Fibroblast of gingiva (primary cell): ENCODE results near the gene DCAF15.
"Not testable (repeated sequence)": the region's sequence is repeated elsewhere in the genome, so short reads cannot be mapped to it uniquely, and the experiment has no call there.

ENCODE experiments used
- DNase-seq: peaks from one replicate; pipeline ENCODE4 v3.0.0-alpha.2; 2011; ENCODE audit warnings: low read depth

The DCAF15 gene

DNA sequence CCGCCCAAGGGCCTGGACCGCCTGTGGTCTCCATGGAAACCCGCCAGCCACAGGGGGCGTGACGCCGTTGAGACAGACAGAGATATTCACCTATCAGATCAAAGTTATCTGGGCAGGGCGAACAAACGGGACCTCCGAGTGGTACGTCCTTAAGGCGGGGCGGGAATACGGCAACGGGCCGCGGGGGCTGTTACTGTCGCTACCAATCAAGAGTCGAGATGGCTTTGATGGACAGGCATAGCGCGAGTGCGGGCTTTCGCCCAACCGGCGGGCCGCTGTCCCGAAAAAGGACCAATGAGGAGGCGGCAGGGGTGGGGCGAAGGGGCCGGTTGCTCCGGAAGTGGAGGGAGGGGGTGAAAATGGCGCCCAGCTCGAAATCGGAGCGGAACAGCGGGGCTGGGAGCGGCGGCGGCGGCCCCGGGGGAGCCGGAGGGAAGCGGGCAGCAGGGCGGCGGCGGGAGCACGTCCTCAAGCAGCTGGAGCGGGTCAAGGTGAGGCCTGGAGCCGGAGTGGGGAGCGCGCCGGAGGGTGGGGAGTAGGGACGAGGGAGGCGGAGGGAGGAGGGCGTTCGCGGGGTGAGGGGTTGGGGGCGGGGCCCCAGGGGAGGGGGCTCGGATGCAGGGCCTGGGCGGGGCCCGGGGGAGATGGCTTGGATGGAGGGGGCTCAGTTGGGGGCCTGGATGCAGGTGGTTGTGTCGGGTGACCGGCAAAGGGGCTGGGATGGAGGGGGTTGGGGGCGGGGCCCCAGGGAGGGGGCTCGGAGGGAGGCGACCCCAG is at the start of gene DCAF15:
TSS of gene DCAF15 (plus strand) at position 356 of the 777 bp plus-strand sequence. CDS start at position 360, 4 bp downstream.
- DNase-seq, result peak; percentile 100

- no peak for DNase-seq
These were observed 49.2 kb upstream of the DCAF15 start for GRCh38 chr19:13902993-13903555.

- DNase-seq, result peak; percentile 76
These were observed 46.4 kb upstream of the DCAF15 start, which contains the start of the genes BRME1 and CC2D1A for GRCh38 chr19:13905634-13906520. Gene BRME1 (minus strand): TSS chr19:13906117. CDS start chr19:13904892, 1,225 bp downstream. Gene CC2D1A (plus strand): TSS chr19:13906201. CDS start chr19:13906442, 241 bp downstream.

- no peak for DNase-seq
These were observed 45.8 kb upstream of the DCAF15 start for GRCh38 chr19:13906521-13906904.

GRCh38 chr19:13906910-13907309 is 45.4 kb upstream of the DCAF15 start:
- DNase-seq, result no peak

- DNase-seq, result no peak
These were observed 43.6 kb upstream of the DCAF15 start for GRCh38 chr19:13908674-13909073.

- no peak for DNase-seq
These were observed 42.9 kb upstream of the DCAF15 start for GRCh38 chr19:13909430-13909829.

GRCh38 chr19:13913352-13913751 is 39.0 kb upstream of the DCAF15 start:
- DNase-seq, result no peak

- no peak for DNase-seq
These were observed 37.5 kb upstream of the DCAF15 start for GRCh38 chr19:13914777-13915176.

DNA sequence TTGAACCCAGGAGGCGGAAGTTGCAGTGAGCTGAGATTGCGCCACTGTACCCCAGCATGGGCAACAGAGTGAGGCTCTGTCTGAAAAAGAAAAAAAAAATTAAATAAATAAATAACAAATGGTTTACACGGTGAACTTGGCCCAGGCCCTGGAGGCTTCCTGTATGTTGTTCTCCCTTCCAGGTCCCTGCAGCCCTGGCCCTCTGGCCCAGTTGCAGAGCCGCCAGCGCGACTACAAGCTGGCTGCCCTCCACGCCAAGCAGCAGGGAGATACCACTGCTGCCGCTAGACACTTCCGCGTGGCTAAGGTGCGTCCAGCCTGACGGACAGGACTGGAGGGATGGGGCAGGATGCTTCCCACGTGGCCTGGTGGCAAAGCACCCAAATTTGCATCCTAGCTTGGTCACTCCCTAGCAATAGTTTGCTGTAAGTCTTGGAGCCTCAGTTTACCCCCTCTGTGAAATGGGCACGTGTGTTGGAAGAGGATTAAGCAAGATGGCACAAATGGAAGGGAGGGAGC is 34.4 kb upstream of the DCAF15 start:
- DNase-seq, result no peak

DNA sequence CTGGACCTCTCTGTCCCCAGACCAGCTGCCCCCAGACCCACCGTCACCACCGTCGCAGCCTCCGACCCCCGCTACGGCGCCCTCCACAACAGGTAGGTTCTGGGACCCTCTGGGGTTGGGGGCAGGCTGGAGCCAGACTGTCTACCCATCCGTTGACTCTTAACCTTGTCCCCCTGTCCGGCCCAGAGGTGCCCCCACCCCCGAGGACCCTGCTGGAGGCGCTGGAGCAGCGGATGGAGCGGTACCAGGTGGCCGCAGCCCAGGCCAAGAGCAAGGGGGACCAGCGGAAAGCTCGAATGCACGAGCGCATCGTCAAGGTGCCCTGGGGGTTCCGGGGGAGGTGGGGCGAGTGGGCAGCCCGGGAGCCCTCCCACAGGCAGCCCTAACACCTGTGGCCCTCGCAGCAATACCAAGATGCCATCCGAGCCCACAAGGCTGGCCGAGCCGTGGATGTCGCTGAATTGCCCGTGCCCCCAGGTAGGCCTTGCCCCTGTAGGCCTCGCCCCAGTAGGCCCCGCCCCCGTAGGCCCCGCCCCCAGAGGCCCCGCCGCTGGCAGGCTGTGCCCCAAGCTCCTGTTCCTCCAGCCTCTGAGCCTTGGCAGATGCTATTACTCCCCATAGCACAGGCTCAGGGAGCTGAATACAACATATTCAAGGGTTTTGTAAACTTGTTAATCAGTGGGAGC is 33.4 kb upstream of the DCAF15 start:
- DNase-seq, result no peak

GRCh38 chr19:13920524-13920923 is 31.8 kb upstream of the DCAF15 start:
- no peak for DNase-seq

- DNase-seq, result peak; percentile 55
These were observed 31.2 kb upstream of the DCAF15 start for GRCh38 chr19:13920940-13921747.

DNA sequence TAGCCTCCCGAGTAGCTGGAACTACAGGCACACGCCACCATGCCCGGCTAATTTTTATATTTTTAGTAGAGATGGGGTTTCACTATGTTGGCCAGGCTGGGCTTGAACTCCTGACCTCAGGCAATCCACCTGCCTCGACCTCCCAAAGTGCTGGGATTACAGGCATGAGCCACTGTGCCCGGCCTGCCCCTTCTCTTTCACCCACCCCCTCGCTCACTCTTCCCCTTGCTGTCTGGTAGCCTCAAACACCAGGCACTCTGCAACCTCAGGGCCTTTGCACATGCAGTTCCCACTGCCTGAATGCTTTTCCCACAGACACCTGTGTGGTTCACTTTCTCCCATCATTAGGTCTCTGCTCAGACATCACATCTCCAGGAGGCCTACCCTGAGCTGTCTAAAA is 30.2 kb upstream of the DCAF15 start:
- not testable (repeated sequence) for DNase-seq

DNA sequence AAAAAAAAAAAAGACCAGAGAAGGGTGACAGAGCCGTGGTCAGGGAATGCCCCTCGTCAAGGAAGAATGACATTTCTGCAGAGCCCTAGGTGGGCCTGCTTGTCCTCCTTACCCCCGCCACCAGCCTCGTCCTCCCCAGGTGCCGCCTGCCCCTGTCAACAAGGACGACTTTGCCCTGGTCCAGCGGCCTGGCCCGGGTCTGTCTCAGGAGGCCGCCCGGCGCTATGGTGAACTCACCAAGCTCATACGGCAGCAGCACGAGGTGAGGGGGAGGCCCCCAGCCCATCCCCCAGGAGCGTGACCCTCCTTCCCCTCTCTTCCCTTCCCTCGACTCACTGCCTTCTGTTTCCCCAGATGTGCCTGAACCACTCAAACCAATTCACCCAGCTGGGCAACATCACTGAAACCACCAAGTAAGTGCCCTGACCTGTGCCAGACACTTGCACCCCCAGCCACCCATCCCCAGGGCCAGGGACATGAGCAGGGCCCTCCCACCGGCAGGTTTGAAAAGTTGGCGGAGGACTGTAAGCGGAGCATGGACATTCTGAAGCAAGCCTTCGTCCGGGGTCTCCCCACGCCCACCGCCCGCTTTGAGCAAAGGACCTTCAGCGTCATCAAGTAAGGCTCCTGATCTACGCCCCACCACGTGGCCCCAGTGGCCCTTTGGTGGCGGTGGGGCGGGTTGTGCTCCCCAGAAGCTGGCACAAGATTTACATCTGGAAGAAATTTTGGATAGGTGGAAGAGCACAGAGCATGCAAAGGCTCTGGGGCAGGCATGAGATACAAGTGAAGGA is 28.9 kb upstream of the DCAF15 start:
- DNase-seq, result no peak

GRCh38 chr19:13926010-13926409 is 26.3 kb upstream of the DCAF15 start:
- DNase-seq, result no peak

GRCh38 chr19:13926715-13927114 is 25.6 kb upstream of the DCAF15 start:
- no peak for DNase-seq

GRCh38 chr19:13929340-13929739 is 23.0 kb upstream of the DCAF15 start:
- no peak for DNase-seq

- DNase-seq, result no peak
These were observed 22.4 kb upstream of the DCAF15 start for GRCh38 chr19:13929956-13930355.

GRCh38 chr19:13930402-13930801 is 21.9 kb upstream of the DCAF15 start:
- no peak for DNase-seq
